Keratinocyte (primary cell): ENCODE results near the gene PAPPA. TPM values are rescaled to one million over a fixed set of nuclear protein-coding genes. Genes with fewer than 3 reads are reported as not detected.
A peak's percentile ranks its signal among the peaks of the same experiment; 100 is the strongest.

Experiments
- DNase-seq: peaks from one replicate; pipeline ENCODE4 v3.0.0-alpha.2; 2011; ENCODE audit warnings: low read depth, missing footprints, low spot score
- FAIRE-seq: peaks from 2 replicates; lab custom pipeline; 2011; peaks lifted over from hg19 to GRCh38; lab: Jason Lieb, UNC
- H2AFZ ChIP-seq: 2 replicates; pipeline ENCODE4 v1.6.0; 2012; ENCODE audit warnings: low read length, control low read depth, inconsistent platforms; ENCODE audit not compliant: control insufficient read depth
- H3K27ac ChIP-seq: 2 replicates; pipeline ENCODE4 v1.5.1; 2011; ENCODE audit warnings: low read length; ENCODE audit not compliant: control insufficient read depth, insufficient read depth
- H3K27me3 ChIP-seq: 3 replicates; pipeline ENCODE4 v1.6.0; 2011; ENCODE audit warnings: low read length; ENCODE audit not compliant: control insufficient read depth, insufficient read depth; ENCODE audit errors: extremely low read depth
- H3K36me3 ChIP-seq, 2 experiments: 2 replicates in 1 of 2; 3 replicates in 1 of 2; pipeline ENCODE4 v1.5.1; 2011; ENCODE audit warnings: low read length in 2 of 2, mild to moderate bottlenecking in 1 of 2; ENCODE audit not compliant: control insufficient read depth in 2 of 2, insufficient read depth in 2 of 2; ENCODE audit errors: extremely low read depth in 1 of 2
- H3K4me1 ChIP-seq: 3 replicates; pipeline ENCODE4 v1.5.1; 2011; ENCODE audit warnings: low read length; ENCODE audit not compliant: control insufficient read depth, insufficient read depth; ENCODE audit errors: extremely low read depth
- H3K4me2 ChIP-seq: 3 replicates; pipeline ENCODE4 v1.6.0; 2011; ENCODE audit warnings: low read depth, low read length; ENCODE audit not compliant: control insufficient read depth, insufficient read depth; ENCODE audit errors: extremely low read depth
- H3K4me3 ChIP-seq, 3 experiments: fragments of 200-600 bp in 1 of 3; sonication (generic) in 1 of 3; 2 replicates in 2 of 3; 3 replicates in 1 of 3; pipeline ENCODE4 v1.5.1; 2011 to 2016; ENCODE audit warnings: low read length in 3 of 3, mild to moderate bottlenecking in 3 of 3, control low read depth in 2 of 3, inconsistent platforms in 1 of 3, low read depth in 1 of 3, mixed read lengths in 1 of 3, mixed run types in 1 of 3, moderate library complexity in 1 of 3; ENCODE audit not compliant: control insufficient read depth in 2 of 3, insufficient read depth in 2 of 3; ENCODE audit errors: extremely low read depth in 1 of 3
- H3K79me2 ChIP-seq: 2 replicates; pipeline ENCODE4 v1.6.0; 2012; ENCODE audit warnings: low read length; ENCODE audit not compliant: control insufficient read depth, insufficient read depth
- H3K9ac ChIP-seq: 3 replicates; pipeline ENCODE4 v1.6.0; 2011; ENCODE audit warnings: low read length; ENCODE audit not compliant: control insufficient read depth, insufficient read depth; ENCODE audit errors: extremely low read depth
- H3K9me1 ChIP-seq: 3 replicates; pipeline ENCODE4 v1.6.0; 2011; ENCODE audit warnings: low read length; ENCODE audit not compliant: control insufficient read depth, insufficient read depth; ENCODE audit errors: extremely low read depth
- H3K9me3 ChIP-seq: 2 replicates; pipeline ENCODE4 v1.5.1; 2012; ENCODE audit warnings: low read depth, low read length; ENCODE audit not compliant: control insufficient read depth
- H4K20me1 ChIP-seq: 3 replicates; pipeline ENCODE4 v1.6.0; 2011; ENCODE audit warnings: low read length; ENCODE audit not compliant: control insufficient read depth, insufficient read depth; ENCODE audit errors: extremely low read depth
- EZH2 ChIP-seq: IDR thresholded peaks from one replicate; pipeline ENCODE4 v1.6.1; 2012; ENCODE audit warnings: inconsistent platforms, mild to moderate bottlenecking, low read length, moderate library complexity
- dilution Hi-C: fragments of 300-500 bp; cut with MboI; formaldehyde crosslinking; loops from one replicate; pipeline ENCODE4 v1.7.0; 2020; ENCODE audit warnings: low sequenced_read_pairs; ENCODE audit not compliant: extremely low pct_ligation_motif_present
- polyA plus RNA-seq, 5 experiments: library from polyadenylated mRNA; depleted of rRNA in 3 of 5; stranded (reverse) in 3 of 5; stranded (forward) in 1 of 5; unstranded in 1 of 5; fragments of >200 nt; gene quantifications; 1 replicate in 1 of 5; 2 replicates in 3 of 5; 3 replicates in 1 of 5; pipeline versions ENCODE4 v1.2.1 to v1.2.3, GENCODE V29; 2011 to 2012; ENCODE audit warnings: missing spikeins in 2 of 5, low read depth in 1 of 5, low replicate concordance in 1 of 5
- TF ChIP-seq, protein P1 (sequence below), 3 experiments: IDR thresholded peaks in 1 of 3; conservative IDR thresholded peaks in 1 of 3; optimal IDR thresholded peaks in 1 of 3; 2 replicates in 2 of 3; 3 replicates in 1 of 3; pipeline versions ENCODE3 to v1.5.1; 2011; ENCODE audit warnings: low read length in 3 of 3, mild to moderate bottlenecking in 3 of 3, moderate library complexity in 2 of 3, control low read depth in 1 of 3, inconsistent platforms in 1 of 3; ENCODE audit not compliant: insufficient read depth in 2 of 3; ENCODE audit errors: extremely low read depth in 1 of 3

PAPPA gene
- polyA plus RNA-seq, 1 donor (not counting 4 experiments of a cell fraction or from before 2014, with no cell fraction given) = 0.77 TPM

DNA sequence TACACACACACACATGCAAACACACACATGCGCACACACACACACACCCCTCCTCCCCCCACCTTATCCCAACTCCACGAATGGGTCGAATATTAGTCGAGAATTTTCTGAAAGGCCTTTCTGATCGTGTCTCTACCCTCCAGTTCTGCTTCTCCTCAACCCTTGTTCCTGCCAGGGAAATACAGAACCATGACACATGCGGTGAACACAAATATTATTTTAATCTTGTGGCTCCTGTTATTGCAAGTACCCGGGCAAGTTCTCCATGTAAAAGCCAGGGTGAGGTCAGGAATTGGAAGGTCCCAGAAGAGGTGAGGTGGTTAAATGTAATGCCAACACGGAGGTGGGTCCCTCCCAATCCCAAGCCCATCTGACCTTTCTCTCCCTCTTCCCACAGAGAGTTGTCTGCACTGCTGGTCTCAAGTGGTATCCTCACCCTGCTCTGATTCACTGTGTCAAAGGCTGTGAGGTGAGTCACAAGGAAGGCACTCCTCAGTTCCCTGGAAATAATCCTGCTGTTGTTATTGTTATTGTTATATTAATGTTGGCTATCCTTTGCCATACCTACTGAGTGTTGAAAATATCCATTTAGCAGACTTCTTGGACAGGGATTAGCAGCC lies 223.7 kb downstream of the PAPPA start:
- no peaks in the 10 kb centered on the region for H3K36me3 ChIP-seq
- H3K4me1 ChIP-seq = peaks cover 6% of the 10 kb centered on the region
- no peak overlapping the region for H3K9ac ChIP-seq
- H4K20me1 ChIP-seq = no peaks in the 10 kb centered on the region
- H3K79me2 ChIP-seq = no peaks in the 10 kb centered on the region
- no peaks in the 10 kb centered on the region for H3K9me3 ChIP-seq
- no peak overlapping the region for H2AFZ ChIP-seq
- dilution Hi-C loops = no loop called here
- no peak overlapping the region for H3K27ac ChIP-seq
- DNase-seq (no peak), FAIRE-seq (peak; percentile 79)
- H3K9me1 ChIP-seq = no peaks in the 10 kb centered on the region
- H3K27me3 ChIP-seq = no peaks in the 10 kb centered on the region
- TF ChIP-seq EZH2 = no peak
- TF ChIP-seq, protein P1, sequence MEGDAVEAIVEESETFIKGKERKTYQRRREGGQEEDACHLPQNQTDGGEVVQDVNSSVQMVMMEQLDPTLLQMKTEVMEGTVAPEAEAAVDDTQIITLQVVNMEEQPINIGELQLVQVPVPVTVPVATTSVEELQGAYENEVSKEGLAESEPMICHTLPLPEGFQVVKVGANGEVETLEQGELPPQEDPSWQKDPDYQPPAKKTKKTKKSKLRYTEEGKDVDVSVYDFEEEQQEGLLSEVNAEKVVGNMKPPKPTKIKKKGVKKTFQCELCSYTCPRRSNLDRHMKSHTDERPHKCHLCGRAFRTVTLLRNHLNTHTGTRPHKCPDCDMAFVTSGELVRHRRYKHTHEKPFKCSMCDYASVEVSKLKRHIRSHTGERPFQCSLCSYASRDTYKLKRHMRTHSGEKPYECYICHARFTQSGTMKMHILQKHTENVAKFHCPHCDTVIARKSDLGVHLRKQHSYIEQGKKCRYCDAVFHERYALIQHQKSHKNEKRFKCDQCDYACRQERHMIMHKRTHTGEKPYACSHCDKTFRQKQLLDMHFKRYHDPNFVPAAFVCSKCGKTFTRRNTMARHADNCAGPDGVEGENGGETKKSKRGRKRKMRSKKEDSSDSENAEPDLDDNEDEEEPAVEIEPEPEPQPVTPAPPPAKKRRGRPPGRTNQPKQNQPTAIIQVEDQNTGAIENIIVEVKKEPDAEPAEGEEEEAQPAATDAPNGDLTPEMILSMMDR (optimal IDR thresholded peaks at IDR 0.05 in 1 of 3, IDR thresholded peaks at IDR 0.05 in 1 of 3, conservative IDR thresholded peaks at IDR 0.05 in 1 of 3; ENCODE audit: extremely low read depth in 1 of 3, insufficient read depth in 2 of 3, low read length in 3 of 3) = no peak
- H3K4me3 ChIP-seq = no peak overlapping the region
- no peak overlapping the region for H3K4me2 ChIP-seq

DNA sequence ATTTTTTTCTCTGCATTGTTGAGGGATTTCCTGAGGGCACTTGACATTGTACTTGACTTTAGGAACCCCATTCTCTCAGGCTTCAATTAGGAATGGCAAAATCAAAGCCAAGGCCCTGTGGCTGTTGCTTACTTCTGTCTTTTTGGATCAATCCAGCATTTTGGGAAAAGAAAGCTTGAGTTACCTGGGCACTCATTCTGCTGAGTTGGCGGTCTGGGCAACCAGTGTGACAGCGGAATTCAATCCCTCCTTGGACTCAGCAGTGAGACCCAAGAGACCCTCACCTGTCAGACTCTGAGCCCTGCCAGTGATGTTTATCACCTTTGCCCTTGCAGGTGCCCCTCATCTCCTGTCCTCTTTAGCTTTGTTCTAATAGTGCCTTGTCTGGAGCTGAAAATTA lies 225.3 kb downstream of the PAPPA start:
- H3K36me3 ChIP-seq = no peaks in the 10 kb centered on the region
- no peaks in the 10 kb centered on the region for H4K20me1 ChIP-seq
- no peak overlapping the region for H3K9ac ChIP-seq
- no peak overlapping the region for H3K4me3 ChIP-seq
- no peak overlapping the region for H3K4me2 ChIP-seq
- DNase-seq (no peak), FAIRE-seq (no peak)
- TF ChIP-seq, protein P1 (optimal IDR thresholded peaks at IDR 0.05 in 1 of 3, IDR thresholded peaks at IDR 0.05 in 1 of 3, conservative IDR thresholded peaks at IDR 0.05 in 1 of 3; ENCODE audit: extremely low read depth in 1 of 3, insufficient read depth in 2 of 3, low read length in 3 of 3) = no peak
- no peak for TF ChIP-seq EZH2
- no peaks in the 10 kb centered on the region for H3K27me3 ChIP-seq
- H3K9me3 ChIP-seq = no peaks in the 10 kb centered on the region
- H3K79me2 ChIP-seq = no peaks in the 10 kb centered on the region
- peaks cover 6% of the 10 kb centered on the region for H3K4me1 ChIP-seq
- dilution Hi-C loops = no loop called here
- no peak overlapping the region for H3K27ac ChIP-seq
- no peak overlapping the region for H2AFZ ChIP-seq
- no peaks in the 10 kb centered on the region for H3K9me1 ChIP-seq
